Thyroid gland (tissue), 4 donors: Measurements from ENCODE around the gene TOM1.

Experiments
- POLR2A ChIP-seq, 2 donors: fragments of 450-650 bp; IDR thresholded peaks; one replicate each; pipeline ENCODE4 v1.6.1; 2017; ENCODE audit warnings: antibody characterized with exemption in 2 of 2, mild to moderate bottlenecking in 2 of 2, moderate library complexity in 1 of 2
- TF ChIP-seq, protein P1 (sequence below), 6 experiments: fragments of 200-600 bp in 3 of 6; fragments of 450-650 bp in 3 of 6; sonication (generic) in 3 of 6; IDR thresholded peaks; one replicate each; pipeline ENCODE4 v1.5.1; 2016 to 2019; ENCODE audit warnings: antibody characterized with exemption in 6 of 6, mild to moderate bottlenecking in 2 of 6, inconsistent platforms in 1 of 6, moderate library complexity in 1 of 6

DNA sequence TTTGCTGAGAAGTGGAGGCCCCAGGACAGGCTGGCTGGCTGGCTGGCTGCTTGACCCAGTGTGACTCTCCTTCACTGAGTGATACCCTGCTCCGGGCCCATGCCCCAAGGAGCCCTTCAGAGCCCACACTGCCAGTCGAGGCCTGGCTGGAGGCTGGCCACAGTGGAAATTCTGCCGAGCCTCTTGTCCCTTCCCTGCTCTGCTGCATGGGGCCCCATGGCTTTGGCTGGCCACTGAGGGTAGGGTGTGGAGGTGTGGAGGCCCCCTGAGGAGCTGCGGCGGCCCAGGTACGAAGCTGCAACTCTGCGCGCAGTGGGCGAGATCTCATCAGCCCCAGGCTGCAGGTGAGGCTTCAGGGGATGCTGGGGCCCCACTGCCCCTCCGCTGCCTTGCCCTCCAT is 47.8 kb downstream of the TOM1 start:
- TF ChIP-seq, protein P1, sequence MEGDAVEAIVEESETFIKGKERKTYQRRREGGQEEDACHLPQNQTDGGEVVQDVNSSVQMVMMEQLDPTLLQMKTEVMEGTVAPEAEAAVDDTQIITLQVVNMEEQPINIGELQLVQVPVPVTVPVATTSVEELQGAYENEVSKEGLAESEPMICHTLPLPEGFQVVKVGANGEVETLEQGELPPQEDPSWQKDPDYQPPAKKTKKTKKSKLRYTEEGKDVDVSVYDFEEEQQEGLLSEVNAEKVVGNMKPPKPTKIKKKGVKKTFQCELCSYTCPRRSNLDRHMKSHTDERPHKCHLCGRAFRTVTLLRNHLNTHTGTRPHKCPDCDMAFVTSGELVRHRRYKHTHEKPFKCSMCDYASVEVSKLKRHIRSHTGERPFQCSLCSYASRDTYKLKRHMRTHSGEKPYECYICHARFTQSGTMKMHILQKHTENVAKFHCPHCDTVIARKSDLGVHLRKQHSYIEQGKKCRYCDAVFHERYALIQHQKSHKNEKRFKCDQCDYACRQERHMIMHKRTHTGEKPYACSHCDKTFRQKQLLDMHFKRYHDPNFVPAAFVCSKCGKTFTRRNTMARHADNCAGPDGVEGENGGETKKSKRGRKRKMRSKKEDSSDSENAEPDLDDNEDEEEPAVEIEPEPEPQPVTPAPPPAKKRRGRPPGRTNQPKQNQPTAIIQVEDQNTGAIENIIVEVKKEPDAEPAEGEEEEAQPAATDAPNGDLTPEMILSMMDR (IDR thresholded peaks at IDR 0.05) = no peak
- TF ChIP-seq POLR2A (IDR thresholded peaks at IDR 0.05) = no peak
